GM12872 (cell line): Measurements from ENCODE around the gene UGT1A3.

ENCODE experiments used
- TF ChIP-seq, protein P1 (sequence below): IDR thresholded peaks from 3 replicates; pipeline ENCODE4 v1.5.1; 2011; ENCODE audit warnings: low read depth, mild to moderate bottlenecking, low read length, moderate library complexity; ENCODE audit not compliant: insufficient read depth

Gene UGT1A3

DNA sequence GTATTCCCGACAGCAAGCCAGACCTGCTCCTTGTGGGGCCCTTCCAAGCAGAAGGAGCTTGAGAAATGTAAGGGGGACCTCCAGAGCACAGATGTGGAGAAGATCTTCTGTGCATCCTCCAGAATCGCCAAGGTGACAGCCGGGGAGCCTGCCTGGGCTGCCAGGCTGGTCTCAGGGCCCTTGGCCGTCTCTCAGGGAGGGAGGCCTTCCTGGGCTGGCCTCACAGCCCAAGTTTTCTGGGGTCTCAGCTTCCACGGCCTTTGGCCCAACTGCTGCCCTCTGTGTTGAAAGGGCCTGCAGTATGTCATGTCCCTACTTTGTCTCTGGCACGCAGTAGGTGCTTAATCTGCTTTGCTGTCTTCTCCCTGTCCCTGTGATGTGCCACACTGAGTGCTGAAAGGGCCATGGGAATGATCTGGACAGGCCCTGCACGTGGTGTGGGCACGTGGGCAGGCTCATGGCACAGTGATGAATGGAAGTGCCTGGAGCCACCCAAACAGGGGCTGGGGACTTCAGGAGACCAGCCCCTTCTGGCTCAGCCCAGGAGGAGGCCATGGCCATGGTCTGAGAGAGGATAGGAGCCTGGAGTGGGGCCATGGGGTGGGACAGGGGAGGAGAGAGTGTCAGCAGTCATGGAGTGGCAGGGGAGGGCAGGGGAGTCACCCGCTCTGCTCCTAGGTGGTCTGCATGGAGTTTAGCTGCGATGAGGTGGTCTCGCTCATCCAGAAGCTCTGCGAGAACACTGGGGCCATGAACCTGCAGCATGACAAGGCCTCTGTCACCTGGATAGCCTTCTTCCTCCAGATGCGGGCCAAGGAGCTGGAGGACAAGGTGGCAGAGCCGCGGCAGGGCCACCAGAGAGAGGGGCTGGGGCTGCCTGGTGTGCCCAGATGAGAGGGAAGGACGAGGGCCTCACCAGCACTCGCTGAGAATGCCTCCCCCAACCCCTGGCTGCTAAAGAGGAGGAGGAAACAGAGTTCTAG lies 90.1 kb downstream of the UGT1A3 start:
- TF ChIP-seq, protein P1, sequence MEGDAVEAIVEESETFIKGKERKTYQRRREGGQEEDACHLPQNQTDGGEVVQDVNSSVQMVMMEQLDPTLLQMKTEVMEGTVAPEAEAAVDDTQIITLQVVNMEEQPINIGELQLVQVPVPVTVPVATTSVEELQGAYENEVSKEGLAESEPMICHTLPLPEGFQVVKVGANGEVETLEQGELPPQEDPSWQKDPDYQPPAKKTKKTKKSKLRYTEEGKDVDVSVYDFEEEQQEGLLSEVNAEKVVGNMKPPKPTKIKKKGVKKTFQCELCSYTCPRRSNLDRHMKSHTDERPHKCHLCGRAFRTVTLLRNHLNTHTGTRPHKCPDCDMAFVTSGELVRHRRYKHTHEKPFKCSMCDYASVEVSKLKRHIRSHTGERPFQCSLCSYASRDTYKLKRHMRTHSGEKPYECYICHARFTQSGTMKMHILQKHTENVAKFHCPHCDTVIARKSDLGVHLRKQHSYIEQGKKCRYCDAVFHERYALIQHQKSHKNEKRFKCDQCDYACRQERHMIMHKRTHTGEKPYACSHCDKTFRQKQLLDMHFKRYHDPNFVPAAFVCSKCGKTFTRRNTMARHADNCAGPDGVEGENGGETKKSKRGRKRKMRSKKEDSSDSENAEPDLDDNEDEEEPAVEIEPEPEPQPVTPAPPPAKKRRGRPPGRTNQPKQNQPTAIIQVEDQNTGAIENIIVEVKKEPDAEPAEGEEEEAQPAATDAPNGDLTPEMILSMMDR = no peak

DNA sequence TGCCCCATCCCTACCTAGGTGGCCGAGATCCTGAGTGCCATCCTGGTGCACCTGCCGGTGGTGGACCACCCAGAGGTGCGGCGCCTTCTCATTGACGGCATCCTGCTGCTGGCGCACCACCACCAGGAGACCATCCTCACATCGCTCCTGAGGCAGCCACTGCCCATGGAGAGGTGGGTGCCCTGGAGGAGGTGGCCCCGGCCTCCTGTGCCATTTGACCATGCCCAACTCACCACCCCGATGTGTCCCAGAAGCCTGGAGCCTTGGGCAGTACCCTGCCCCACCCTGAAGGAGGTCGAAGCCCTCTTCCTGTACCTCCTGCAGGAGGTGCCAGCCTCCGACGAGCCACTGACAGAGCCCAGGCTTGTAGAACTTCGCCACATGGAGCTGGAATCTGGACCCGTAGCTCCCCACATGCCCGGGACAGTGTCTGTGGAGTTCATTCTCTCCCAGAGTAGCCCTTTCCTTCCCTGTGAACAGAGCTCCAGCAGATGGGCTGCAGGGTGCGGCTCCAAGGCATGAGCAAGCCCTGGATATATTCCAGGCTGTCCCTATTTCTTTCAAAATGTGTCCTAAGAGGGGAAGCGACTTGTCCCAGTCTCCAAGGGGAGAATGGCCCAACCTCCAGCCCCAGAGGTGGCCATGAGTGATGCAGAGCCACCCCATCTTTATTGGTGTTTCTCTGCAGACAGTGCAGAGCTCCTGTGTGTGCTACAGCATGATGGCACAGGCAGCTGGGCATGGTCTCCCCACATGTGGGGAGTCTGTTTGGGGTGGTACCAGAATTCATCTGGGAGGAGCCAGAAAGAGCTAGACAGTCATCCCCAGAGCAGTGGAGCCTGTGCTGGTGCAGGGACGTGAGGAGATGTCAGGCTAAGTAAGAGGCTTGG lies 91.3 kb downstream of the UGT1A3 start:
- TF ChIP-seq, protein P1 = no peak

DNA sequence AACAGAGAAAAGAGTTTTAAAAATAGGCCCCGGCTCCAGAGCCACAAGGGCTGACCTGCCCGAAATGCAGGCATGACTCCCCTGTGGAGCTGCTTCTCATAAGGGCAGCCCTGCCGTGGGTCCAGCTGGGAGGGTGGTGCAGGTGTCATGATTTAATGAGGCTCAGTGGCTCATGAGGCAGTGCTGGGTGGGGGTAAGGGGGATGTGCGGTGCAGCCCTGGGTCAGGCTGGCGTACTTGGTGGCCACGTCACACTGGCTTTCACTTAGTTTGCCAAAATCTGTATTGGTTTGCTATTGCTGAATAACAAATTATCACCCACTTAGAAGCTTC lies 91.9 kb downstream of the UGT1A3 start:
- TF ChIP-seq, protein P1 = no peak

DNA sequence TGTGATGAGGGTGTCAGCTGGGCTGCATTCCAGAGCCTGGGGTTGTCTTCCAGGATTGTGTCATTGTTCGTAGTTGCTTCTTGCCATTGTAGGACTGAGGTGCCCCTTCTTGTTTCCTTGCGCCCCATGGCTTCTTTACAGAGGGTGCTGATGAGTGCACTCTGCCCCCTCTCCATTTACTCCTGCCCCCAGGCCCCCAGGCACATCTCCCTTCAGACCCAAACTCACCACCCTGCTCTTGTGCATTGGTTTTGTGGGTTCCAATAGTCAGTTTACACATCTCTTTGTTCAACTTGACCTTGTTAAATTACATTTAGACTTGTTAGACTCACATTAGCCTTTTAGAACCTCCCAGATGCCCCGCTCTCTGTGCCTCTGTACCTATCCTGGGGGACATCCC lies 92.4 kb downstream of the UGT1A3 start:
- TF ChIP-seq, protein P1 = no peak

DNA sequence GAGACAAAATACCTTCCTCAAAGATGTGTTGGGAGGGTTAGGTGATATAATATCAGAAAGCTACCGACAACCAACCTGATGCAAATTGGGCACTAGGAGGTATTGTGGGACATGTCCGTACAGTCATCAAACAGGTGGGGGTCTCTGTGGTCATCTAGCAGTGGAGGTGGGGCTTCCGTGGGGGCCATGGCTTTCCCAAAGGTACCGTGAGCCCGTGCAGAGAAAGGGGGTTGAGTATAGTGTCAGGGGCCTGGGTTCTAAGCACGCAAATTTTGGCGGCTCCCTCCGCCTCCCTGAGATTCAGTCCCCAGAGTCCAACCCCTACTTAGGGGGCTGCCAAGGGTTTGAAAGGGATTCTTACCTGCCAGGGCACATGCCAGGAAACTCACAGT lies 92.9 kb downstream of the UGT1A3 start:
- TF ChIP-seq, protein P1 = no peak

DNA sequence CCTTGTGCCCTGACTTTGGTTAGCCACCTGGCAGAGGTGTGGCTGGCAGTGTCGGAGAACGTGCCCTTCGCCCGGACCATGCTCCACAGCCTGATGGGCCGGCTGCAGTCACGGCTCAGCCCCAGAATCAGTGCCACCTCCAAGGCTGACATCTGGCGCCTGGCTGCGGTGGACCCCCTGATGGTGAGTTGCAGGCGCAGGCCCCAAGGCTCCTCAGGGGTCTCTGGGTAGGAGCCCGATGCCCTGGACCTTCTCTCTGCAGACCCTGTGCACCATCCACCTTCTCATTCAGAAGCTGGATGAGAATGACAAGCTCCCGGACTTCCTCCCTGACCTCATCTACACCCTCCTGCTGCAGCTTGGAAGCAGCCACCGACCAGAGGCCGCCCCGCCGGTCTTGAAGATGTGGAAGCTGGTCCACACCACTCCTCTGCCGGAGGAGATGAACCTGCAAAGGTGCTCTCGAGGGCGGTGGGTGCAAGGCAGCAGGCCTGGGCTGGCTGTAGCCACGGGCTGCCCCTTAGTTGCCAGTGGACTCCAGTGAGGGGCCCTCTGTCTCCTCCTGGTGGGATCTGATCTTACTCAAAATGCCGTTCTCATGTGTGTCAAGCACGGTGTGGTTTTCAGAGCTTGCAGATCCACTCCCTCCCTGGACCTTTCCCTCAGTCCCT lies 93.4 kb downstream of the UGT1A3 start:
- TF ChIP-seq, protein P1 = no peak
